NCI-H1417 treated with DMSO at 0.1 percent for 48 hours (cell line): ENCODE results near the gene LPCAT3.
A peak's percentile ranks its signal among the peaks of the same experiment; 100 is the strongest.

Experiments used
- DNase-seq: peaks from one replicate; lab custom pipeline; 2025; lab: John Stamatoyannopoulos, UW

LPCAT3 gene

GRCh38 chr12:6952121-6952862 lies 66.0 kb downstream of the LPCAT3 start:
- DNase-seq: no peak

GRCh38 chr12:6951551-6952120 lies 66.6 kb downstream of the LPCAT3 start:
- DNase-seq: no peak

- DNase-seq: no peak
Observed at GRCh38 chr12:6950811-6951540, 67.3 kb downstream of the LPCAT3 start, which contains the start of gene PTPN6. Gene PTPN6, plus strand, starts transcription at chr12:6951356. Its CDS starts 157 bp downstream, at chr12:6951513.

- no peak for DNase-seq
Observed at GRCh38 chr12:6950401-6950801, 67.9 kb downstream of the LPCAT3 start.

GRCh38 chr12:6948873-6949594 lies 69.2 kb downstream of the LPCAT3 start:
- no peak for DNase-seq

- no peak for DNase-seq
Observed at GRCh38 chr12:6947615-6948014, 70.7 kb downstream of the LPCAT3 start.

GRCh38 chr12:6946920-6947374 lies 71.3 kb downstream of the LPCAT3 start:
- no peak for DNase-seq

- DNase-seq: peak; percentile 87
Observed at GRCh38 chr12:6946033-6946919, 72.0 kb downstream of the LPCAT3 start.

- no peak for DNase-seq
Observed at GRCh38 chr12:6945613-6946012, 72.7 kb downstream of the LPCAT3 start.

GRCh38 chr12:6944381-6945186 lies 73.7 kb downstream of the LPCAT3 start:
- peak; percentile 88 for DNase-seq

- DNase-seq: peak; percentile 99
Observed at GRCh38 chr12:6943722-6944380, 74.4 kb downstream of the LPCAT3 start, which contains the start of the genes C12orf57 and RNU7-1. Gene C12orf57, plus strand, starts transcription at chr12:6944022. Its CDS starts 100 bp downstream, at chr12:6944122. Gene RNU7-1, plus strand, starts transcription at chr12:6943816.

GRCh38 chr12:6943389-6943721 lies 74.9 kb downstream of the LPCAT3 start:
- peak; percentile 99 for DNase-seq

GRCh38 chr12:6942331-6942665 lies 76.0 kb downstream of the LPCAT3 start:
- no peak for DNase-seq

GRCh38 chr12:6941782-6942181 lies 76.5 kb downstream of the LPCAT3 start:
- DNase-seq: no peak

GRCh38 chr12:6941267-6941666 lies 77.0 kb downstream of the LPCAT3 start:
- no peak for DNase-seq

- DNase-seq: no peak
Observed at GRCh38 chr12:6939191-6939540, 79.1 kb downstream of the LPCAT3 start.

- no peak for DNase-seq
Observed at GRCh38 chr12:6938353-6939190, 79.7 kb downstream of the LPCAT3 start.

GRCh38 chr12:6937481-6938352 lies 80.6 kb downstream of the LPCAT3 start:
- peak; percentile 91 for DNase-seq
